Upper lobe of left lung (tissue), 6 donors: Measurements from ENCODE around the gene PRKCE. TPM values are rescaled to one million over a fixed set of nuclear protein-coding genes. Genes with fewer than 3 reads are reported as not detected.

ENCODE experiments used
- ATAC-seq, 2 donors: fragments of 200-7000 bp; cut with Tn5 transposase; one replicate each; pipeline ENCODE4 v1.9.1; 2022; ENCODE audit warnings: mild to moderate bottlenecking in 2 of 2, moderate library complexity in 2 of 2; ENCODE audit not compliant: low FRiP score in 2 of 2
- DNase-seq, 2 donors: peaks; one replicate each; pipeline ENCODE4 v3.0.0-alpha.2; 2019 to 2020
- H3K27ac ChIP-seq, 4 donors: fragments of 200-600 bp; sonication (generic); one replicate each; pipeline ENCODE4 v1.5.1; 2016 to 2019
- H3K27me3 ChIP-seq, 4 donors: fragments of 200-600 bp; sonication (generic); one replicate each; pipeline ENCODE4 v1.5.1; 2017 to 2019
- H3K36me3 ChIP-seq, 4 donors: fragments of 200-600 bp; sonication (generic); one replicate each; pipeline ENCODE4 v1.5.1; 2016 to 2019
- H3K4me1 ChIP-seq, 4 donors: fragments of 200-600 bp; sonication (generic); one replicate each; pipeline ENCODE4 v1.5.1; 2018 to 2019
- H3K4me3 ChIP-seq, 4 donors: fragments of 200-600 bp; sonication (generic); one replicate each; pipeline ENCODE4 v1.5.1; 2017 to 2019; ENCODE audit warnings: mild to moderate bottlenecking in 2 of 4, moderate library complexity in 1 of 4
- H3K9me3 ChIP-seq, 4 donors: fragments of 200-600 bp; sonication (generic); one replicate each; pipeline ENCODE4 v1.5.1; 2018 to 2019
- CTCF ChIP-seq, 6 experiments: fragments of 450-650 bp in 4 of 6; fragments of 200-600 bp in 2 of 6; sonication (generic) in 2 of 6; IDR thresholded peaks; one replicate each; pipeline ENCODE4 v1.5.1; 2016 to 2019; ENCODE audit warnings: antibody characterized with exemption in 6 of 6
- EP300 ChIP-seq, 4 donors: sonication (generic); formaldehyde crosslinking; IDR thresholded peaks; one replicate each; pipeline ENCODE4 v1.5.1; 2017; ENCODE audit warnings: antibody characterized with exemption in 4 of 4, control low read depth in 2 of 4
- POLR2A ChIP-seq, 4 donors: fragments of 450-650 bp; IDR thresholded peaks; one replicate each; pipeline ENCODE4 v1.5.1; 2016 to 2017; ENCODE audit warnings: antibody characterized with exemption in 4 of 4, mild to moderate bottlenecking in 2 of 4
- POLR2AphosphoS5 ChIP-seq, 2 donors: sonication (generic); formaldehyde crosslinking; IDR thresholded peaks; one replicate each; pipeline ENCODE4 v1.5.1; 2017; ENCODE audit warnings: antibody characterized with exemption in 2 of 2
- WGBS, 2 donors: methylation state at CpG; one replicate each; pipeline ENCODE4 v1.1.5; 2017 to 2018; 5-methylcytosine and 5-hydroxymethylcytosine counted together
- total RNA-seq, 6 donors: library from RNA; depleted of rRNA in 4 of 6; stranded (reverse); fragments of >200 nt in 4 of 6; gene quantifications; one replicate each; pipeline versions ENCODE4 v1.1.0 to v1.2.1, GENCODE V29; 2016 to 2021
- donor health status: DM: no; HTN: no; CAD: no; lungs with moderate emphysema.
- donor health status: DM: no; HTN: yes; CAD: no; lungs with severe emphysema.

The PRKCE gene
- total RNA-seq, 6 donors from 2014 or later: 54.9 to 124 (median 75.6) TPM

- Histone ChIP-seq H3K36me3 (no peaks in the 10 kb centered on the region), H3K9me3 (no peaks in the 10 kb centered on the region), H3K27me3 (no peaks in the 10 kb centered on the region), H3K4me1 (peaks cover 0 to 12% (median 4%) of the 10 kb centered on the region in 4 donors), H3K4me3 (no peak overlapping the region), H3K27ac (no peak overlapping the region)
- TF ChIP-seq EP300 (IDR thresholded peaks at IDR 0.05): no peak
- TF ChIP-seq POLR2AphosphoS5 (IDR thresholded peaks at IDR 0.05): no peak
- no peak for TF ChIP-seq POLR2A (IDR thresholded peaks at IDR 0.05)
- TF ChIP-seq CTCF (IDR thresholded peaks at IDR 0.05): no peak
- DNase-seq (no peak), ATAC-seq (peak in 1 of 2 donors; percentile 83)
- 47 to 51% methylated on average over 7 of the region's 7 CpGs for WGBS, 2 donors
Measured at GRCh38 chr2:45669032-45669486, 17.6 kb downstream of the PRKCE start.

- ATAC-seq (no peak), DNase-seq (no peak)
- TF ChIP-seq POLR2AphosphoS5 (IDR thresholded peaks at IDR 0.05) (no peak), CTCF (IDR thresholded peaks at IDR 0.05) (no peak)
- Histone ChIP-seq H3K4me1 (peaks cover 10 to 26% (median 18%) of the 10 kb centered on the region in 4 donors), H3K27me3 (no peaks in the 10 kb centered on the region), H3K4me3 (no peak overlapping the region), H3K27ac (no peak overlapping the region), H3K9me3 (no peaks in the 10 kb centered on the region), H3K36me3 (no peaks in the 10 kb centered on the region)
- WGBS, 2 donors: 79 to 86% methylated on average over 4 of the region's 4 CpGs
Measured at GRCh38 chr2:45670646-45671045, 19.2 kb downstream of the PRKCE start.

GRCh38 chr2:45672138-45672537 is 20.7 kb downstream of the PRKCE start:
- peaks cover 15 to 38% (median 24%) of the 10 kb centered on the region in 4 donors for H3K4me1 ChIP-seq
- H3K36me3 ChIP-seq: no peaks in the 10 kb centered on the region
- ATAC-seq (no peak), DNase-seq (no peak)
- H3K27me3 ChIP-seq: no peaks in the 10 kb centered on the region
- no peak overlapping the region for H3K4me3 ChIP-seq
- no peaks in the 10 kb centered on the region for H3K9me3 ChIP-seq
- TF ChIP-seq EP300 (IDR thresholded peaks at IDR 0.05) (no peak), POLR2AphosphoS5 (IDR thresholded peaks at IDR 0.05) (no peak), CTCF (IDR thresholded peaks at IDR 0.05) (no peak), POLR2A (IDR thresholded peaks at IDR 0.05) (no peak)
- H3K27ac ChIP-seq: no peak overlapping the region
- WGBS, 2 donors: 95 to 98% methylated on average over 1 of the region's 1 CpG

GRCh38 chr2:45674035-45674816 is 22.8 kb downstream of the PRKCE start:
- no peak overlapping the region for H3K4me3 ChIP-seq
- H3K36me3 ChIP-seq: no peaks in the 10 kb centered on the region
- no peaks in the 10 kb centered on the region for H3K27me3 ChIP-seq
- ATAC-seq (peak in 1 of 2 donors; percentile 56), DNase-seq (peak in 1 of 2 donors; percentile 38)
- H3K9me3 ChIP-seq: no peaks in the 10 kb centered on the region
- 76 to 85% methylated on average over 5 of the region's 5 CpGs for WGBS, 2 donors
- peaks cover 18 to 42% (median 24%) of the 10 kb centered on the region in 4 donors for H3K4me1 ChIP-seq
- no peak for TF ChIP-seq CTCF (IDR thresholded peaks at IDR 0.05)
- no peak for TF ChIP-seq POLR2A (IDR thresholded peaks at IDR 0.05)
- no peak for TF ChIP-seq POLR2AphosphoS5 (IDR thresholded peaks at IDR 0.05)
- TF ChIP-seq EP300 (IDR thresholded peaks at IDR 0.05): no peak
- H3K27ac ChIP-seq: peak overlapping the region; percentile 36 to 75 (median 56)
